Measurements from ENCODE around the gene SLCO3A1. TPM values are rescaled to one million over a fixed set of nuclear protein-coding genes. Genes with fewer than 3 reads are reported as not detected.

SLCO3A1 gene
- total and polyA plus RNA-seq, 2 of the 8 experiments (the other 6 are each of a cell fraction or from before 2014, with no cell fraction given), result 15.1 to 20.4 TPM

DNA sequence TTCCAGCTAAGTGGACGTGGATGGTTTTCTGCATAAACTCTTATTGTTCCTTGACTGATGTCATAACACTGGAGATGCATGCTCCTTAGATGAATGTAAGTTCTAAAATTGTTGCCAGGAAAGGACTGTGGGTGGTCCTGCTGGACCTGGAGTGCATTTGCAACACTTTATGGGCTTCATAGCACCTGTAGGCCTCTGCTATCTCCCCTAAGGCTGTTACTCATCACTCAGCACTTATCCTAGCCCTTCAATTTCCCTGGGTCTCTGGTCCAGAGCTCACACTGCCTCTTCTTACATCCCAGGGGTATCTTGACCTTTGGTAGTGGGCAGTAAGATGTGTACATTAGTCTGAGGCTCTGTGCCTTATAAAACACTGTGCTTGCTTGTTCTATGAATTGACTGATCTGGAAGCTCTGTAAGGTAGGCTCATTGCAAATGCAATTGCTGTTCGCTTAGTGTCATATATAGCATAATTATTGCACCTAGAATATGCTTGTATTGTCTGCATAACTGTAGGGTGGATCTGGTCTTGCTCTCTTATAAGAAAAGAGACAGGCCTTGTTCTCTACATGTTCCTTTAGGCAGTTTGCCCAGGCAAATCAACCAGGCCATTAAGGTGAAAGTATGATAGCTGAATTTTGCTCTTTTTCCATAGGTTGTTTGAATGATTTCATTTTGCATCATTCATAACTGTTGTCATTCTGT, 35.8 kb downstream of the SLCO3A1 start:
- no peak overlapping the region; a peak in 1 of 7 replicates for H3K9ac ChIP-seq (replicated peaks in 1 of 4; ENCODE audit: extremely low read depth in 1 of 4, low read depth in 3 of 4, low read length in 3 of 4)
- no peak overlapping the region for H3K4me3 ChIP-seq (ENCODE audit: extremely low read depth in 1 of 4, insufficient read depth in 2 of 4, low read depth in 3 of 4, low read length in 4 of 4)
- no peak overlapping the region for H3K4ac ChIP-seq (replicated peaks; ENCODE audit: insufficient read length, low read depth, low read length)
- POLR2A ChIA-PET (ENCODE audit: partially characterized antibody), result interaction anchor here (1.3 kb wide), 1 partner anchor 12 kb away, joined by 3 read pairs; no protein-coding TSS in a partner anchor
- no peak overlapping the region for H2BK20ac ChIP-seq (ENCODE audit: low read length)
- WGBS, 2 experiments (ENCODE audit: extremely low coverage in 1 of 2, insufficient coverage in 1 of 2, insufficient read length in 1 of 2, insufficient replicate concordance in 2 of 2, low coverage in 1 of 2, low lambda C conversion rate in 2 of 2, missing lambda C conversion rate in 1 of 2), result 94% methylated on average over 2 of the region's 2 CpGs; no CpG with 5 or more reads in 1 of the 2 experiments
- CTCF ChIA-PET (ENCODE audit: partially characterized antibody), result interaction anchor here (0.9 to 5.8 kb wide), 6 partner anchors 12 to 189 kb away, joined by 3 to 45 read pairs (median 4); no protein-coding TSS in a partner anchor
- H4K8ac ChIP-seq (ENCODE audit: extremely low read depth, insufficient read depth, low read length), result no peak overlapping the region
- H2AK5ac ChIP-seq (ENCODE audit: low read depth, low read length), result no peak overlapping the region
- H2BK5ac ChIP-seq (ENCODE audit: low read depth, low read length), result no peak overlapping the region
- FAIRE-seq (peak; percentile 28), DNase-seq (ENCODE audit: low read depth in 1 of 2, low spot score in 2 of 2) (peak in 1 of 2 experiments; percentile 26)
- no peaks in the 10 kb centered on the region for H3K36me3 ChIP-seq (ENCODE audit: control insufficient read depth in 2 of 4, insufficient read depth in 4 of 4, low read length in 3 of 4)
- no peak overlapping the region for H3K14ac ChIP-seq (ENCODE audit: insufficient read length)
- H4K20me1 ChIP-seq (replicated peaks in 1 of 2; ENCODE audit: control insufficient read depth in 1 of 2, insufficient read depth in 2 of 2, low read length in 2 of 2), result no peaks in the 10 kb centered on the region
- H3K27me3 ChIP-seq (replicated peaks in 1 of 4; ENCODE audit: control insufficient read depth in 3 of 4, extremely low read depth in 1 of 4, insufficient read depth in 3 of 4, low read length in 3 of 4), result no peaks in the 10 kb centered on the region
- H2BK120ac ChIP-seq (replicated peaks; ENCODE audit: low read depth, low read length), result no peak overlapping the region
- H4K91ac ChIP-seq (replicated peaks; ENCODE audit: insufficient read length, low read length), result no peak overlapping the region
- H3K4me2 ChIP-seq (ENCODE audit: insufficient read depth in 1 of 2, low read depth in 2 of 2, low read length in 2 of 2), result no peak overlapping the region
- no peaks in the 10 kb centered on the region for H3K23me2 ChIP-seq (ENCODE audit: low read depth, low read length)
- H3K79me2 ChIP-seq (ENCODE audit: control insufficient read depth in 1 of 2, insufficient read depth in 2 of 2, low read length in 2 of 2), result 0 out of 4 replicates have a peak, but pooled peaks cover 0 to 3% of the 10 kb centered on the region in 2 experiments
- no peak overlapping the region for H3K56ac ChIP-seq (replicated peaks; ENCODE audit: insufficient read length, low read depth, low read length)
- no peak overlapping the region for H3K27ac ChIP-seq (ENCODE audit: low read depth, low read length)
- H2BK15ac ChIP-seq (ENCODE audit: low read length), result no peak overlapping the region
- H2BK12ac ChIP-seq (ENCODE audit: low read depth, low read length), result no peak overlapping the region
- no peak overlapping the region for H2AFZ ChIP-seq (ENCODE audit: low read length)
- no peak overlapping the region for H4K5ac ChIP-seq (ENCODE audit: insufficient read length, low read depth, low read length)
- peaks cover under 1 to 11% (median 4%) of the 10 kb centered on the region in 4 experiments; a peak in 5 of 7 replicates for H3K4me1 ChIP-seq (replicated peaks in 1 of 4; ENCODE audit: control insufficient read depth in 3 of 4, insufficient read depth in 4 of 4, low read length in 3 of 4)
- peaks cover 3% of the 10 kb centered on the region; the same call in 1 of the 2 replicates for H3K79me1 ChIP-seq (ENCODE audit: low read depth, low read length)
- H3K18ac ChIP-seq (ENCODE audit: extremely low read depth, low read length), result no peak overlapping the region
- H3K23ac ChIP-seq (ENCODE audit: insufficient read length), result no peak overlapping the region
- no peak for TF ChIP-seq TCF12 (IDR thresholded peaks at IDR 0.05; ENCODE audit: low read depth, low read length)
- TF ChIP-seq HDAC6 (IDR thresholded peaks at IDR 0.05; ENCODE audit: low read depth, low read length), result no peak
- no peak for TF ChIP-seq SP4 (IDR thresholded peaks at IDR 0.05; ENCODE audit: low read length)
- no peak for TF ChIP-seq CHD2 (IDR thresholded peaks at IDR 0.05; ENCODE audit: low read length)
- no peak for TF ChIP-seq RFX5 (IDR thresholded peaks at IDR 0.05; ENCODE audit: borderline replicate concordance, low read depth, low read length)
- no peak for TF ChIP-seq JUND (IDR thresholded peaks at IDR 0.05; ENCODE audit: low read length)
- H3K9me3 ChIP-seq (ENCODE audit: insufficient read depth in 2 of 2, low read depth in 1 of 2, low read length in 1 of 2), result no peaks in the 10 kb centered on the region
